HCT116 (cell line): Measurements from ENCODE around the gene RPS16.

Experiments used
- CTCF ChIP-seq, 3 experiments: fragments of 200-600 bp in 1 of 3; sonication (generic) in 1 of 3; IDR thresholded peaks in 2 of 3; conservative IDR thresholded peaks in 1 of 3; 2 replicates each; pipeline ENCODE4 v1.5.1; 2012 to 2017; ENCODE audit warnings: low read depth in 2 of 3, low read length in 2 of 3, antibody characterized with exemption in 1 of 3, borderline replicate concordance in 1 of 3, control low read depth in 1 of 3, mild to moderate bottlenecking in 1 of 3, mixed read lengths in 1 of 3, mixed run types in 1 of 3, moderate library complexity in 1 of 3; ENCODE audit not compliant: insufficient read depth in 1 of 3
- EGR1 ChIP-seq: IDR thresholded peaks from 2 replicates; pipeline ENCODE4 v1.6.1; 2012; ENCODE audit warnings: low read depth
- EZH2 ChIP-seq: fragments of 200-600 bp; sonication (generic); IDR thresholded peaks from 2 replicates; pipeline ENCODE4 v1.6.1; 2017; ENCODE audit warnings: antibody characterized with exemption, mixed run types
- JUND ChIP-seq: IDR thresholded peaks from 2 replicates; pipeline ENCODE4 v1.6.1; 2012
- MAX ChIP-seq: IDR thresholded peaks from 2 replicates; pipeline ENCODE4 v1.6.1; 2012
- POLR2A ChIP-seq: IDR thresholded peaks from 2 replicates; pipeline ENCODE4 v1.7.0; 2011; ENCODE audit warnings: borderline replicate concordance; ENCODE audit not compliant: insufficient read depth, insufficient read length; ENCODE audit errors: extremely low read depth
- POLR2AphosphoS5 ChIP-seq: IDR thresholded peaks from 2 replicates; pipeline ENCODE4 v1.6.1; 2011; ENCODE audit warnings: mild to moderate bottlenecking, low read depth, low read length, moderate library complexity
- RAD21 ChIP-seq: IDR thresholded peaks from 2 replicates; pipeline ENCODE4 v1.6.1; 2012; ENCODE audit warnings: low read depth, mild to moderate bottlenecking
- REST ChIP-seq: IDR thresholded peaks from 2 replicates; pipeline ENCODE4 v1.6.1; 2012; ENCODE audit warnings: low read depth
- SP1 ChIP-seq: IDR thresholded peaks from 2 replicates; pipeline ENCODE4 v1.6.1; 2012; ENCODE audit warnings: low read depth
- SRF ChIP-seq: IDR thresholded peaks from 2 replicates; pipeline ENCODE4 v1.6.1; 2012; ENCODE audit warnings: low read depth
- ZFX ChIP-seq: fragments of 450-650 bp; IDR thresholded peaks from 2 replicates; pipeline ENCODE4 v1.6.1; 2017
- ZNF274 ChIP-seq: fragments of 200-500 bp; sonication (Bioruptor generic); IDR thresholded peaks from 2 replicates; pipeline ENCODE4 v1.6.1; 2014; ENCODE audit warnings: mild to moderate bottlenecking, low read depth, low read length, inconsistent platforms

- TF ChIP-seq POLR2AphosphoS5: no peak
- TF ChIP-seq MAX: no peak
- no peak for TF ChIP-seq ZFX
- TF ChIP-seq ZNF274: no peak
- no peak for TF ChIP-seq RAD21
- TF ChIP-seq POLR2A: no peak
- no peak for TF ChIP-seq EGR1
- TF ChIP-seq CTCF (IDR thresholded peaks at IDR 0.05 in 2 of 3, conservative IDR thresholded peaks at IDR 0.05 in 1 of 3; ENCODE audit: borderline replicate concordance in 1 of 3, insufficient read depth in 1 of 3, low read depth in 2 of 3, low read length in 2 of 3): no peak
- no peak for TF ChIP-seq JUND
- no peak for TF ChIP-seq EZH2
- no peak for TF ChIP-seq REST
- TF ChIP-seq SRF: no peak; the same call in 1 of the 2 replicates
- no peak for TF ChIP-seq SP1
Measured at GRCh38 chr19:39436350-39436716, 584 bp upstream of the RPS16 start.
